Sigmoid colon (tissue), 7 donors: Measurements from ENCODE around the gene DUS1L. TPM values are rescaled to one million over a fixed set of nuclear protein-coding genes. Genes with fewer than 3 reads are reported as not detected.

Experiments
- DNase-seq: peaks from one replicate; pipeline ENCODE4 v3.0.0-alpha.2; 2019
- H3K27ac ChIP-seq, 4 donors: fragments of 200-600 bp; sonication (generic); one replicate each; pipeline ENCODE4 v1.5.1; 2016 to 2019; ENCODE audit warnings: mild to moderate bottlenecking in 1 of 4
- H3K27me3 ChIP-seq, 3 donors: fragments of 200-600 bp; sonication (generic); one replicate each; pipeline ENCODE4 v1.5.1; 2019; ENCODE audit warnings: mild to moderate bottlenecking in 1 of 3
- H3K36me3 ChIP-seq, 4 donors: fragments of 200-600 bp; sonication (generic); one replicate each; pipeline ENCODE4 v1.5.1; 2016 to 2019
- H3K4me1 ChIP-seq, 4 donors: fragments of 200-600 bp; sonication (generic); one replicate each; pipeline ENCODE4 v1.5.1; 2017 to 2019
- H3K4me3 ChIP-seq, 4 donors: fragments of 200-600 bp; sonication (generic); one replicate each; pipeline ENCODE4 v1.5.1; 2017 to 2019; ENCODE audit warnings: mild to moderate bottlenecking in 2 of 4, moderate library complexity in 1 of 4
- H3K9me3 ChIP-seq, 4 donors: fragments of 200-600 bp in 3 of 4; sonication (generic) in 3 of 4; one replicate each; pipeline versions ENCODE4 v1.5.1 to v1.6.1; 2013 to 2019
- CTCF ChIP-seq, 4 experiments: fragments of 450-650 bp in 3 of 4; fragments of 200-600 bp in 1 of 4; IDR thresholded peaks; one replicate each; pipeline ENCODE4 v1.5.1; 2016 to 2019; ENCODE audit warnings: antibody characterized with exemption in 4 of 4, mild to moderate bottlenecking in 3 of 4, moderate library complexity in 2 of 4
- EP300 ChIP-seq, 4 donors: sonication (generic); formaldehyde crosslinking; IDR thresholded peaks; one replicate each; pipeline ENCODE4 v1.6.1; 2017; ENCODE audit warnings: antibody characterized with exemption in 4 of 4
- POLR2A ChIP-seq, 2 donors: fragments of 450-650 bp; IDR thresholded peaks; one replicate each; pipeline ENCODE4 v1.6.1; 2016; ENCODE audit warnings: antibody characterized with exemption in 2 of 2, mild to moderate bottlenecking in 2 of 2, moderate library complexity in 2 of 2
- POLR2AphosphoS5 ChIP-seq, 4 donors: sonication (generic); formaldehyde crosslinking; IDR thresholded peaks; one replicate each; pipeline ENCODE4 v1.6.1; 2017; ENCODE audit warnings: antibody characterized with exemption in 4 of 4
- WGBS, 2 donors: extraction: QIAGEN DNeasy Blood & Tissue Kit; methylation state at CpG; one replicate each; pipeline ENCODE4 v1.1.7; 2013; 5-methylcytosine and 5-hydroxymethylcytosine counted together
- intact Hi-C: fragments of 100-400 bp; cut with DNase I; formaldehyde crosslinking; loops from one replicate; pipeline ENCODE4 v1.15.1; 2023
- polyA plus RNA-seq, 3 donors: library from polyadenylated mRNA; stranded (reverse); fragments of 200-250 nt; gene quantifications; one replicate each; pipeline ENCODE4 v1.2.3, GENCODE V29; 2013
- total RNA-seq, 4 donors: library from RNA; depleted of rRNA; stranded (reverse); fragments of >200 nt; gene quantifications; one replicate each; pipeline ENCODE4 v1.1.0, GENCODE V29; 2016
- donor health status: healthy with polysubstance abuse.
- donor health status: Bipolar disorder and iron deficiency.
- donor health status: healthy.

DUS1L gene
- total and polyA plus RNA-seq, 7 donors, result 31.3 to 119 (median 68.5) TPM

GRCh38 chr17:82086941-82087906, 21.6 kb upstream of the DUS1L start:
- H3K4me3 ChIP-seq, result no peak overlapping the region
- intact Hi-C loops, result no loop called here
- DNase-seq, result no peak
- H3K4me1 ChIP-seq, result no peaks in the 10 kb centered on the region
- TF ChIP-seq POLR2A (IDR thresholded peaks at IDR 0.05), result no peak
- no peak for TF ChIP-seq POLR2AphosphoS5 (IDR thresholded peaks at IDR 0.05)
- no peak for TF ChIP-seq CTCF (IDR thresholded peaks at IDR 0.05)
- no peak for TF ChIP-seq EP300 (IDR thresholded peaks at IDR 0.05)
- no peaks in the 10 kb centered on the region for H3K9me3 ChIP-seq
- H3K36me3 ChIP-seq, result peaks cover 82 to 100% (median 97%) of the 10 kb centered on the region in 4 donors
- whole genome bisulfite sequencing, 2 donors, result 91 to 94% methylated on average over 39 of the region's 39 CpGs
- H3K27me3 ChIP-seq, result no peaks in the 10 kb centered on the region
- H3K27ac ChIP-seq, result no peak overlapping the region

GRCh38 chr17:82085931-82086764, 20.5 kb upstream of the DUS1L start:
- H3K36me3 ChIP-seq, result peaks cover 81 to 100% (median 94%) of the 10 kb centered on the region in 4 donors
- H3K9me3 ChIP-seq, result no peaks in the 10 kb centered on the region
- H3K27me3 ChIP-seq, result no peaks in the 10 kb centered on the region
- H3K27ac ChIP-seq, result no peak overlapping the region
- H3K4me1 ChIP-seq, result no peaks in the 10 kb centered on the region
- intact Hi-C loops, result no loop called here
- no peak for DNase-seq
- H3K4me3 ChIP-seq, result no peak overlapping the region
- TF ChIP-seq POLR2A (IDR thresholded peaks at IDR 0.05) (no peak), EP300 (IDR thresholded peaks at IDR 0.05) (no peak), CTCF (IDR thresholded peaks at IDR 0.05) (no peak), POLR2AphosphoS5 (IDR thresholded peaks at IDR 0.05) (no peak)
- WGBS, 2 donors, result 90 to 93% methylated on average over 25 of the region's 25 CpGs

GRCh38 chr17:82085031-82085861, 19.6 kb upstream of the DUS1L start:
- no peak overlapping the region for H3K4me3 ChIP-seq
- no peaks in the 10 kb centered on the region for H3K27me3 ChIP-seq
- 91 to 92% methylated on average over 49 of the region's 49 CpGs for WGBS, 2 donors
- no peak for DNase-seq
- no peak overlapping the region for H3K27ac ChIP-seq
- H3K4me1 ChIP-seq, result no peaks in the 10 kb centered on the region
- H3K36me3 ChIP-seq, result peaks cover 81 to 100% (median 95%) of the 10 kb centered on the region in 4 donors
- H3K9me3 ChIP-seq, result no peaks in the 10 kb centered on the region
- intact Hi-C loops, result no loop called here
- TF ChIP-seq POLR2AphosphoS5 (IDR thresholded peaks at IDR 0.05) (no peak), POLR2A (IDR thresholded peaks at IDR 0.05) (no peak), EP300 (IDR thresholded peaks at IDR 0.05) (no peak), CTCF (IDR thresholded peaks at IDR 0.05) (no peak)

- intact Hi-C loops, result no loop called here
- 94 to 95% methylated on average over 31 of the region's 31 CpGs for WGBS, 2 donors
Observed at GRCh38 chr17:82084373-82085030, 18.9 kb upstream of the DUS1L start.

More at GRCh38 chr17:82084373-82085030, 18.9 kb upstream of the DUS1L start:
- Histone ChIP-seq H3K27me3 (no peaks in the 10 kb centered on the region), H3K27ac (no peak overlapping the region), H3K36me3 (peaks cover 78 to 100% (median 93%) of the 10 kb centered on the region in 4 donors), H3K9me3 (no peaks in the 10 kb centered on the region), H3K4me1 (no peaks in the 10 kb centered on the region), H3K4me3 (no peak overlapping the region)
- DNase-seq, result no peak
- TF ChIP-seq CTCF (IDR thresholded peaks at IDR 0.05) (no peak), POLR2A (IDR thresholded peaks at IDR 0.05) (no peak), EP300 (IDR thresholded peaks at IDR 0.05) (no peak), POLR2AphosphoS5 (IDR thresholded peaks at IDR 0.05) (no peak)
